SW480 (cell line): ENCODE results near the gene RTEL1.
"Not testable (repeated sequence)": the region's sequence is repeated elsewhere in the genome, so short reads cannot be mapped to it uniquely, and the experiment has no call there.

Experiments
- DNase-seq: peaks from one replicate; pipeline ENCODE4 v3.0.0-alpha.2; 2016; ENCODE audit warnings: low spot score

The RTEL1 gene

DNA sequence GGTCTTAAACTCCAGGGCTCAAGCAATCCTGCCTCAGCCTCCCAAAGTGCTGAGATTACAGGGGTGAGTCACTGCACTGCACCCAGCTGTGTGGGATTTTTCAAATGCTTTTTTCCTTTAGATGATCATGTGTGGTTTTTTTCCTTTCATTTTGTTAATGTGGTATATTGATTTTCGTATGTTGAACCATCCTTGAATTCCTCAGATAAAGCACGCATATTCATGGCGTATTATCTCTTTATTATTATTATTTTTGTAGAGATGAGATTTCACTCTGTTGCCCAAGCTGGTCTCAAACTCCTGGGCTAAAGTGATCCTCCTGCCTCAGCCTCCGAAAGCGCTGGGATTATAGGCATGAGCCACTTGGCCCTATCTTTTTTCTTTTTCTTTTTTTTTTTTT lies 56.7 kb downstream of the RTEL1 start:
- DNase-seq = no peak

DNA sequence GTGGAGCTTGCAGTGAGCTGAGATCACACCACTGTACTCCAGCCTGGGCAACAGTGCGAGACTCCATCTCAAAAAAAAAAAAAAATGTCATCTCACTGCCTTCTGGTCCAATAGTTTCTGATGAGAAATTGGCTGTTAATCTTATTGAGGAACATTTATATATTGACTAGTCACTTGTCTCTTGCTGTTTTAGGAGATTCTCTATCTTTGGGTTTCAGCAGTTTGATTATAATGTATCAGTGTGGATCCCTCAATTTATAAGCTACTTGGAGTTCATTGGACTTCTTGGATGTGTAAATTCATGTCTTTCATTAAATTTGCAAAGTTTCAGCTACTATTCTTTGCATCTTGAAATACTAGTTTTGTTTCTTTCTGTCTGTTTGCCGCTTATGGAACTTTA lies 60.9 kb downstream of the RTEL1 start:
- DNase-seq = no peak

DNA sequence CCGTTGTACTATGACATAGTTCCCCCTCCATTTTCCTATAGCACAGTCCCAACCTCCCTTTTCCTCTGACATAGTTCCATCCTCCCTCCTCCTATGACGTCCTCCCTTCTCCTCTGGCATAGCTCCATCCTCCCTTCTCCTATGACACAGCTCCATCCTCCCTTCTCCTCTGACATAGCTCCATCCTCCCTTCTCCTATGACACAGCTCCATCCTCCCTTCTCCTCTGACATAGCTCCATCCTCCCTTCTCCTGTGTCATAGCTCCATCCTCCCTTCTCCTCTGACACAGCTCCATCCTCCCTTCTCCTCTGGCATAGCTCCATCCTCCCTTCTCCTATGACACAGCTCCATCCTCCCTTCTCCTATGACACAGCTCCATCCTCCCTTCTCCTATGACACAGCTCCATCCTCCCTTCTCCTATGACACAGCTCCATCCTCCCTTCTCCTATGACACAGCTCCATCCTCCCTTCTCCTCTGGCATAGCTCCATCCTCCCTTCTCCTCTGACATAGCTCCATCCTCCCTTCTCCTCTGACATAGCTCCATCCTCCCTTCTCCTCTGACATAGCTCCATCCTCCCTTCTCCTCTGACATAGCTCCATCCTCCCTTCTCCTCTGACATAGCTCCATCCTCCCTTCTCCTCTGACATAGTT lies 65.0 kb downstream of the RTEL1 start:
- not testable (repeated sequence) for DNase-seq

DNA sequence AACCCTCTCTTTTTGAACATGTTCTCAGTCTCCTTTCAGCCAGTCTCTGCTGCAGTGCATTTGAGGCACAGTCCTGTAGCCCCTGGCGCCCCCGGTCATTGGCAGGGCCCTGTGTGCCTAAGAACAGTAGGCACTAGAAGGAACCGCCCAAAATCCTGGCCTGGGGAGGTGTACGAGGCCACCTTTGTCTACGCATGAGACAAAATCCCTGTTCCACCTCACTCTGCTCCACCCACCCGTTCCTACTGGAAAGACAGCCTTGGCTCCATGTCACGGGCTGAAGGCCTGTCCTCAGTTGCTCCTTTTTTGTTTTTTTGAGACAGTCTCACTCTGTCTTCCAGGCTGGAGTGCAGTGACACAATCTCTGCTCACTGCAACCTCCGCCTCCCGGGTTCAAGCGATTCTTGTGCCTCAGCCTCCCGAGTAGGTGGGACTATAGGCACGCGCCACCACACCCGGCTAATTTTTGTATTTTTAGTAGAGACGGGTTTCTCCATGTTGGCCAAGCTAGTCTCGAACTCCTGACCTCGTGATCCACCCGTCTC lies 72.1 kb downstream of the RTEL1 start:
- DNase-seq = not testable (repeated sequence)

DNA sequence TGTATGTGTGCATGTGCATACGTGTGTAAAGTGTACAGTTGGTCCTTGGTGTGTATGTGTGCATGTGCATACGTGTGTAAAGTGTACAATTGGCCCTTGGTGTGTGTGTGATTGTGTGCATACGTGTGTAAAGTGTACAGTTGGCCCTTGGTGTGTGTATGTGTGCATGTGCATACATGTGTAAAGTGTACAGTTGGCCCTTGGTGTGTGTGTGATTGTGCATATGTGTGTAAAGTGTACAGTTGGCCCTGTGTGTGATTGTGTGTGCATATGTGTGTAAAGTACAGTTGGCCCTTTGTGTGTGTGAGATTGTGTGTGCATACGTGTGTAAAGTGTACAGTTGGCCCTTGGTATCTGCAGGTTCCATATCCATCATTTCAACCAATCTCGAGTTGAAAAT lies 73.3 kb downstream of the RTEL1 start:
- DNase-seq = no peak

DNA sequence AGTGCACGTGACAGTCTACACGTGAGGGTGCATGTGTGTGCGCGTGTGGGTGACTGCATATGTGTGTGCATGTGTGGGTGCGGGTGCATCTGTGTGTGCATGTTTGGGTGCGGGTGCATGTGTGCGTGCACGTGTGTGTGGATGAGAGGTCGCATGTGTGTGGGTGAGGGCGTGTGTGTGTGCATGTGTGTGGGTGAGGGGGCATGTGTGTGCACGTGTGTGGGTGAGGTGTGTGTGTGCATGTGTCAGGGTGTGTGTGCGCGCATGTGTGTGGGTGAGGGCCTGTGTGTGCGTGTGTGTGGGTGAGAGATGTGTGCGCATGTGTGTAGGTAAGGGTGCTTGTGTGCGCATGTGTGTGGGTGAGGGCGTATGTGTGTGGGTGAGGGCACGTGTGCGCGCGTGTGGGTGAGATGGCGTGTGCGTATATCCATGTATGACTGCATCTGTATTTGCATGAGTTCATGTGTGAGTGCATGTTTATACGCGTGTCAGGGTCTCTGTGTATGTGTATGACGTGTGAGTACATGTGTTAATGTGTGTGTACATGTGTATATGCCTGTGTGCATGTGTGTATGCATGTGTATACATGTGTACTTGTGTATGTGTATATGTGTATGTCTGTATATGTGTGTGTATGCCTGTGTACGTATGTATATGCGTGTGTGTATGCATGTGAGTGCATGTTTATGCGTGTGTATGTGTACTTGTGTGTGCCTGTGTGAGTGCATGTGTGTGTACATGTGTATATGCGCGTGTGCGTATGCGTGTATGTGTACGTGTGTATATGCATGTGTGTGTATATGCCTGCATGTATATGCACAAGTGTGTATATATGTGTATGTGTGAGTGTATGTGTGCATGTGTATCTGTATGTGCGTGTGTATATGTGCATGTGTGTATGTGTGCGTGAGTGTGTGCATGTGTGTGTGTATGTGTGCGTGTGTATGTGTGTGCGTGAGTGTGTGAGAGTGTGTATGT lies 74.3 kb downstream of the RTEL1 start:
- DNase-seq = no peak

DNA sequence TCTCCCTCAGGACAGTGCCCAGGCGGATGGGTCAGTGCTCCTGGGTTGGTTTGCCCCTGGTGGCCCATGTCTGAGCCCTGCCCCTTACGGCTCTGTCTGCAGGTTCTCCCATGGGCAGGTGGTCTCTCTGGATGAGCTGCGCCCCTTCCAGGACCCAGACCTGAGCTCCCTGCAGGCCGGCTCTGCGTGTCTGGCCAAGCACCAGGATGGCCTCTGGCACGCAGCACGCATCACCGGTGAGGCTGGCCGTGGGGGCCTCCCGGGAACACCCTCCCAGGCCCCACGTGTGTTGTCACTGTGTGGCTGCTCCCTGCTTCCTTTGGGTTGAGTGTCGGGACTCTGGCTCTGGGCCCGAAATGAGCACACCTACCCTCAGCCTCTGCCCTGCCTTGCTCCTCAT lies 75.0 kb downstream of the RTEL1 start:
- no peak for DNase-seq

DNA sequence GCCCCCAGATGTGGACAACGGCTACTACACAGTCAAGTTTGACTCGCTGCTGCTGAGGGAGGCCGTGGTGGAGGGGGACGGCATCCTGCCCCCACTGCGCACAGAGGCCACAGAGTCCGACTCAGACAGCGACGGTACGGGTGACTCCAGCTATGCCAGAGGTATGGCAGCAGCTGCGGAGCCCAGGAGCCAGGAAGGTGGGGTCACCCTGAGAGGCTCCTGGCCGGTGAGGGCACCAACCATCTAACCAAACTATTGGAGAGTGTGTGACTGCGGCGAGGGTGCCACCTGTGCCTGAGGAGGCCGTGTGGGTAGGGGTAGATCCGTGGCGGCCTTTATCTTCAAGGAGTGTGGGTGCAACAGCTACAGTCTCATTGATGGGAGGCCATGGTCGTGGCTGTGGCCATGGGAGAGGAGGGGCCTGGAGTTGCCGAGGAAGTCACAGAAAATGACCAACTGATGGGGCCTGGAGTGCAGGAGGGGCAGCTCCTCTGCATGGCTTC lies 75.5 kb downstream of the RTEL1 start:
- DNase-seq = no peak

DNA sequence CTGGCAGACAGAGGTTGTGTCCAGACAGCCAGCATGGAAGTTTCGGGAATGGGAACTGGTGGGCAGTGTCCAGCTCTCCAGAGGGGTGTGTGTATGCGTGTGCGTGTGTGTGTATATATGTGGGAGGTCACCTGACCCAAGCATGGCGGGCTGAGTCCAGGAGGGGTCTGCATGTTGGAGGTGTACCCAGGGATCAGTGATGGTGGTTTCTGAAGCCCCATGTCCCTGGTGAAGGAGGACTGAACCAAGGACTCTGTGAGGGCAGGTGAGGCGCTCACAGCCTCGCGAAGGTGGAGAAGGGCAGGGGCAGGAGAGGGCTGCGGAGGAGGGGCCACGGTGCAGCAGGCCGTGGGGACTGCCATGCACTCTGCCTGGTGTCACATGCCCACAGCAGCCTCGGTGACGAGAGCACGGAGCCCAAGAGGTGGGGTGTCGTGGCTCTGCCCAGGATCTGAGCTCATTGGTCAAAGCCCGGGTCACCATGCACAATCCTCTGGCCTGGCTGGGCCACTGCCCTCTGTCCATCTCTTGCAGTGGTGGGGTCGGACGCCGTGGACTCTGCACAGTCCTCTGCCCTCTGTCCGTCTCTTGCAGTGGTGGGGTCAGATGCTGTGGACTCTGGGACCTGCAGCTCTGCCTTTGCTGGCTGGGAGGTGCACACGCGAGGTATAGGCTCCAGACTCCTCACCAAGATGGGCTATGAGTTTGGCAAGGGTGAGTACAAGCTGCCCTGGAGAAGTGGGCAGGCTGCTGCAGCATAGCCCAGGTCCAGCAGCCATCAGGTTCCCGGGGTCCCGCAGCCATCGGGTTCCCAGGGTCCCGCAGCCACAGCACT lies 76.2 kb downstream of the RTEL1 start:
- DNase-seq = no peak

DNA sequence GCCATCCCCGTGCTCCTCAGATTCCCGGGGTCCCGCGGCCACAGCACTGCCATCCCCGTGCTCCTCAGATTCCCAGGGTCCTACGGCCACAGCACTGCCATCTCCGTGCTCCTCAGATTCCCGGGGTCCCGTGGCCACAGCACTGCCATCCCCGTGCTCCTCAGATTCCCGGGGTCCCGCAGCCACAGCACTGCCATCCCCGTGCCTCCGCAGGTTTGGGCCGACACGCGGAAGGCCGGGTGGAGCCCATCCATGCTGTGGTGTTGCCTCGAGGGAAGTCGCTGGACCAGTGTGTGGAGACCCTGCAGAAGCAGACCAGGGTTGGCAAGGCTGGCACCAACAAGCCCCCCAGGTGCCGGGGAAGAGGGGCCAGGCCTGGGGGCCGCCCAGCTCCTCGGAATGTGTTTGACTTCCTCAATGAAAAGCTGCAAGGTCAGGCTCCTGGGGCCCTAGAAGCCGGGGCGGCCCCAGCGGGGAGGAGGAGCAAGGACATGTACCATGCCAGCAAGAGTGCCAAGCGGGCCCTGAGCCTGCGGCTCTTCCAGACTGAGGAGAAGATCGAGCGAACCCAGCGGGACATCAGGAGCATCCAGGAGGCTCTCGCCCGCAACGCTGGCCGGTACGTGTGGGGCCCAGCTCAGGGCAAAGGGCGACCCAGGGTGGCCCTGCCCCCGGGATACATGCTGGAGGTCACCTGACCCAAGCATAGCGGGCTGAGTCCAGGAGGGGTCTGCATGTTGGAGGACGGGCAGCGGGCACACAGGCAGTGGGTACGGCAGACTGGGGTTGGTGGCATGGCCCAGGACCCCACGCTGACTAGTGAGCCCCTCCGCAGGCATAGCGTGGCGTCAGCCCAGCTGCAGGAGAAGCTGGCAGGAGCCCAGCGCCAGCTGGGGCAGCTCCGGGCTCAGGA lies 77.1 kb downstream of the RTEL1 start:
- DNase-seq = no peak

DNA sequence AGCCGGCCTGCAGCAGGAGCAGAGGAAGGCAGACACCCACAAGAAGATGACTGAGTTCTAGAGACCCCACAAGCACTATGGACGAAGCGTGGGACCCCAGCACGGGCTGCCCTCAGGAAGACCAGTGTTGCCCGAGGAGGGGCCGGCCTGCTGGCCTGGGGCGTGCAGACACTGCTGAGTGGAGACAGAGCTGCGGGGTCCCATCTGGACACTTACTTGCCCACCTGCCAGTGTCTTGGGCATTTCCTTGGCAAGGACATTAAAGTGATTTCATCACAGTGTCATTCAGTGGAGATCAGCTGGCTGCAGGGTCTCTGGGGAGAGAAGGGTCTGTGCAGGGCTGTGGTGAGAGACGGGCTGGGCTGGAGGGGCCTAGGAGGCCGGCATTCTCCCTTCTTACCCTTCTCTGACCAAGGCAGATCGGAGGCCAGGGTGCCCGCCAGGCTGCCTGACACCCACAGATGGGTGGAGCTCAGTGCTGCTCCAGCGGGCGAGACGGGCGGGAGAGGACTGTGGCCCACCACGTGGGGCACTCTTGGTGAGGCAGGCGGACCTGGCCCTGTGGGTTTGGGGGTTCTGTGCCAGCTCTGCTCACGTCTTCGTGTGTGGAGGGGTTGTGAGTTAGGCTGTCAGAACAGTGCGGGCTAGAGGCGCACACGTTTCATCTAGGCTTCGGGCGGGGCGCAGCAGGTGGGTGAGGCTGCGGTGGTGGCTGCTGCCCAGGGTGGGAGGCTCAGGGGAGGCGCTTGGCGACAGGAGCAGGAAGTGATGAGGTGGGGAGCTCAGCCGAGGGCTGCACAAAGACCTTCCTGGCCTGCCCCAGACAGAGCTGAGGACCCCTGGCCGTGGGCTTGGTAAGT lies 78.0 kb downstream of the RTEL1 start, which contains the start of gene LIME1:
Gene LIME1 (plus strand): TSS at position 806 of the 860 bp plus-strand sequence. CDS start 886 bp downstream, outside the sequence.
- DNase-seq = peak; percentile 90

DNA sequence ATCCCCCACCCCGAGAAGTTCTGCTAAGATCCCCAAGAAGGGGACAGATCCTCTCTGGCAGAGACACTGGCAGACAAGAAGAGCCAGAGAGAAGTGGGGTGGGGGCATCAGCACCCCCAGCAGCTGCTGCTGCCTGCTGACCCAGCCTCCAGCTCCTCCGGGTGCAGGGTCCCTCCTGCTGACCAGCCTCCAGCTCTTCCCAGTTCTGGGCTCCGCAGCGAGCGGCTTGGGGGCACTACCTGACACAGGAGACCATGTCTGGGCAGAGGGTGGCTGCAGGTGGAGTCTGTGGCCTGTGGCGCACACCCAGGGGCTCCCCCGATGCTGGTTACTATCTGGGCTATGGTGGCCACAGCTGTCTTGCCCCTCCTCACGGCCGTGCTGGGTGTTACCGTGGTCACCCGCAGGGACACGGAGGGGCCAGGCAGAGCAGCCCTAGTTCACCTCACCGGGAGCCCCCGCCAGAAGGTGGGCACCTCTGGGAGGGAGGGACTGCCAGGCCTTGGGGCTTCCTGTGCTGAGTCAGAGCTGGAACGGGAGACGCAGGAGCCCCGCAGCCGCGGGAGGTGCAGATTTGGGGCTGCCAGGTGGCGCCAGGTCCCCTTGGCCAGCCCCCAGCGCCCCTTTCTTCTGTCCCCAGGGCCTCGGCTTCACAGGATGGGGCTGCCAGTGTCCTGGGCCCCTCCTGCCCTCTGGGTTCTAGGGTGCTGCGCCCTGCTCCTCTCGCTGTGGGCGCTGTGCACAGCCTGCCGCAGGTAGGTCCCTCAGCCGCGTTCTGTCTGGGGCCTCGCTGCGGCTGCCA lies 79.0 kb downstream of the RTEL1 start:
- peak; percentile 72 for DNase-seq

DNA sequence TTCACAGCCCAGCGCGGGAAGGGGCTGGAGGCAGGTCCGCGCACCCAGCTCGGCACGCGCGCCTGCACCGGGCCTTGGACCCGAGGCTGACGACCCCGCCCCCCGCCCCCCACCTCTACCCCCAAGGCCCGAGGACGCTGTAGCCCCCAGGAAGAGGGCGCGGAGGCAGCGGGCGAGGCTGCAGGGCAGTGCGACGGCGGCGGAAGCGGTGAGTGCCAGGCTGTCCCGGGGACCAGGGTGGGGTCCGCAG lies 79.5 kb downstream of the RTEL1 start:
- no peak for DNase-seq

DNA sequence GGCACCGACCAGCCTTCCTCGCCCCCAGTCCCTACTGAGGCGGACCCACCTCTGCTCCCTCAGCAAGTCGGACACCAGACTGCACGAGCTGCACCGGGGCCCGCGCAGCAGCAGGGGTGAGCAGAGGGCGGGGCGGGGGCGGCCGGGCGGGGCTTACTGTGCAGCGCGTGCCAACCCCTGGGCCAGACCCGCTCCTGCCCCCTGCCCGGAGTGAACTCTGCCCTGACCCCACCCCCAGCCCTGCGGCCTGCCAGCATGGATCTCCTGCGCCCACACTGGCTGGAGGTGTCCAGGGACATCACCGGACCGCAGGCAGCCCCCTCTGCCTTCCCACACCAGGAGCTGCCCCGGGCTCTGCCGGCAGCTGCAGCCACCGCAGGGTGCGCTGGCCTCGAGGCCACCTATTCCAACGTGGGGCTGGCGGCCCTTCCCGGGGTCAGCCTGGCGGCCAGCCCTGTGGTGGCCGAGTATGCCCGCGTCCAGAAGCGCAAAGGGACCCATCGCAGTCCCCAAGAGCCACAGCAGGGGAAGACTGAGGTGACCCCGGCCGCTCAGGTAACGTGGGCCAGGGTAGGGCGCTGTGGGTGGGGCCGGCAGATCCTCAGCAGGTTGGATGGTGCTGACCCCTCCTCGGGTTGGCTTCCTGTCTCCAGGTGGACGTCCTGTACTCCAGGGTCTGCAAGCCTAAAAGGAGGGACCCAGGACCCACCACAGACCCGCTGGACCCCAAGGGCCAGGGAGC lies 80.0 kb downstream of the RTEL1 start:
- peak; percentile 37 for DNase-seq

DNA sequence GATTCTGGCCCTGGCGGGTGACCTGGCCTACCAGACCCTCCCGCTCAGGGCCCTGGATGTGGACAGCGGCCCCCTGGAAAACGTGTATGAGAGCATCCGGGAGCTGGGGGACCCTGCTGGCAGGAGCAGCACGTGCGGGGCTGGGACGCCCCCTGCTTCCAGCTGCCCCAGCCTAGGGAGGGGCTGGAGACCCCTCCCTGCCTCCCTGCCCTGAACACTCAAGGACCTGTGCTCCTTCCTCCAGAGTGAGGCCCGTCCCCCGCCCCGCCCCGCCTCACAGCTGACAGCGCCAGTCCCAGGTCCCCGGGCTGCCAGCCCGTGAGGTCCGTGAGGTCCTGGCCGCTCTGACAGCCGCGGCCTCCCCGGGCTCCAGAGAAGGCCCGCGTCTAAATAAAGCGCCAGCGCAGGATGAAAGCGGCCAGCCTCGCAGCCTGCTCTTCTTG lies 80.6 kb downstream of the RTEL1 start:
- DNase-seq = peak; percentile 68

DNA sequence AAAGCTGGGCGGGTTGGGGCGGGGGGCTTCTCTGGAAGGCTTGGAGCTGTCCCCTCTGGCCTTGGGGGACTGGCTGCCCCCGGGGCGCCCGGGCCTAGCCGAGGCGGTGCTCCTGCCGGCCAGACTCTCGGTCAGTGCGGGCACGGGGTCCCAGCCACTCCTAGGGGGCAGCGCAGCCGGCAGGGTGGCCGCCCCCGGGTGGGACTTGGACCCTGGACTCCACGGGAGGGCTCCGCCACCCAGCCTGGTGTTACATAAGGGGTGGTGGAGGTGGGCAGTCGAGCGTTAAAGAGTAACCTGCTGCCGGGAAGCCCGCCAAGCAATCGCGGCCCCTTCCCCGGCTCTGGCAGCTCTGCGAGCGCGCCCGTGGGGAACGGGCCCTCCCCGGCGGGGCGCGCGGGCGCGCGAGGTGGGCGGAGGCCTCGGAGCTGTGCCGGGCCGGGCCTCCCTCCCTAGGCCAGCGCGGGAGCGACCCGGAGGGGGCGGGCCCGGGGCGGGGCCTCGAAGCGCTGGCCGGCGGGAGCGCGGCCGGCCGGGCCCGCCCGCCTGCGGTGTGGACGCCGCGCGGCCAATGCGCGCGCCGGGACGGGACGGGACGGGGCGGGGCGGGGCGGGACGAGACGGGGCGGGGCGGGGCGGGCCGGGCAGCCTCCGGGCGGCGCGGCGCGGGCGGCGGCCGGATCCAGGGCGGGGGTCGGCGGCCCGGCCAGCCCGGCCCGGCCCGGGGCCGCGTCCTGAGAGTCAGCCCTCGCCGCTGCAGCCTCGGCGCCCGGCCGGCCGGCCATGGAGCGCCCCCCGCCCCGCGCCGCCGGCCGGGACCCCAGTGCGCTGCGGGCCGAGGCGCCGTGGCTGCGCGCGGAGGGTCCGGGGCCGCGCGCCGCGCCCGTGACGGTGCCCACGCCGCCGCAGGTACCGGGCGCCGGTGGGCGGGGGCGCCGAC lies 81.3 kb downstream of the RTEL1 start, which contains the start of gene SLC2A4RG:
Gene SLC2A4RG (plus strand): TSS at position 647 of the 940 bp plus-strand sequence. CDS start 137 bp downstream, at position 784.
- peak; percentile 79 for DNase-seq

DNA sequence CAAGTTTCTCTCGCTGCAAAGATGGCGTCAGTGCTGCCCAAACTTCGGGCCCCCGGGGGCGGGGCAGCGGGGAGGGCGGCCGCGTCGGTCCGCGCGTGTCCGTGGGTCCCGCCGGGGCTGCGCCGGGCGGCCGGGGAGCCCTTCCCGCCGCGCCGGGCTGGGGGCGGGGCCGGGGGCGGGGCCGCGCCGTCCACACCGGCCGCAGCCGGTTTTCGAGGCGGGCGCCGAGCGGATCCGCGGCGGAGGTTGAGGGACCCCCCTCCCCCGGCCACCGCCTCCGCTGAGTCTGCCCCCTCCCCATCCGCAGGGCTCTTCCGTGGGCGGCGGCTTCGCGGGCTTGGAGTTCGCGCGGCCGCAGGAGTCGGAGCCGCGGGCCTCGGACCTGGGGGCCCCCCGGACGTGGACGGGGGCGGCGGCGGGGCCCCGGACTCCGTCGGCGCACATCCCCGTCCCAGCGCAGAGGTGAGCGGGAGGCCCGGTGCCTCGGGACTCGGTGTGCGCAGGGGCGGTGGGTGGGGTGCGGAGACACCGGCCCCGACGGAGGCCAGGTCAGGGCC lies 82.0 kb downstream of the RTEL1 start:
- DNase-seq = peak; percentile 31
